Ascending aorta (tissue), 2 donors: ENCODE data around the gene STXBP3. TPM values are rescaled to one million over a fixed set of nuclear protein-coding genes. Genes with fewer than 3 reads are reported as not detected.
"Not testable (repeated sequence)": the region's sequence is repeated elsewhere in the genome, so short reads cannot be mapped to it uniquely, and the experiment has no call there.

Experiments used
- DNase-seq, 2 donors: peaks; one replicate each; pipeline ENCODE4 v3.0.0-alpha.2; 2019; ENCODE audit warnings: low spot score in 2 of 2
- H3K27ac ChIP-seq, 2 donors: fragments of 200-600 bp; sonication (generic); one replicate each; pipeline ENCODE4 v1.5.1; 2016 to 2017; ENCODE audit warnings: mild to moderate bottlenecking in 1 of 2
- H3K27me3 ChIP-seq: fragments of 200-600 bp; sonication (generic); one replicate; pipeline ENCODE4 v1.5.1; 2017
- H3K36me3 ChIP-seq, 2 donors: fragments of 200-600 bp; sonication (generic); one replicate each; pipeline ENCODE4 v1.5.1; 2016
- H3K4me1 ChIP-seq, 2 donors: fragments of 200-600 bp; sonication (generic); one replicate each; pipeline ENCODE4 v1.5.1; 2016 to 2017; ENCODE audit warnings: mild to moderate bottlenecking in 1 of 2
- H3K4me3 ChIP-seq, 2 donors: fragments of 200-600 bp; sonication (generic); one replicate each; pipeline ENCODE4 v1.5.1; 2016 to 2017; ENCODE audit warnings: mild to moderate bottlenecking in 1 of 2
- H3K9me3 ChIP-seq, 2 donors: fragments of 200-600 bp; sonication (generic); one replicate each; pipeline ENCODE4 v1.5.1; 2016
- CTCF ChIP-seq, 3 experiments: fragments of 200-600 bp in 2 of 3; fragments of 450-650 bp in 1 of 3; sonication (generic) in 2 of 3; IDR thresholded peaks; one replicate each; pipeline ENCODE4 v1.5.1; 2016 to 2019; ENCODE audit warnings: antibody characterized with exemption in 3 of 3, mild to moderate bottlenecking in 1 of 3, moderate library complexity in 1 of 3
- intact Hi-C: fragments of 100-400 bp; cut with DNase I; formaldehyde crosslinking; loops from one replicate; pipeline ENCODE4 v1.15.1; 2023
- total RNA-seq: library from RNA; depleted of rRNA; stranded (reverse); fragments of >200 nt; gene quantifications from one replicate; pipeline ENCODE4 v1.1.0, GENCODE V29; 2016

The STXBP3 gene, protein sequence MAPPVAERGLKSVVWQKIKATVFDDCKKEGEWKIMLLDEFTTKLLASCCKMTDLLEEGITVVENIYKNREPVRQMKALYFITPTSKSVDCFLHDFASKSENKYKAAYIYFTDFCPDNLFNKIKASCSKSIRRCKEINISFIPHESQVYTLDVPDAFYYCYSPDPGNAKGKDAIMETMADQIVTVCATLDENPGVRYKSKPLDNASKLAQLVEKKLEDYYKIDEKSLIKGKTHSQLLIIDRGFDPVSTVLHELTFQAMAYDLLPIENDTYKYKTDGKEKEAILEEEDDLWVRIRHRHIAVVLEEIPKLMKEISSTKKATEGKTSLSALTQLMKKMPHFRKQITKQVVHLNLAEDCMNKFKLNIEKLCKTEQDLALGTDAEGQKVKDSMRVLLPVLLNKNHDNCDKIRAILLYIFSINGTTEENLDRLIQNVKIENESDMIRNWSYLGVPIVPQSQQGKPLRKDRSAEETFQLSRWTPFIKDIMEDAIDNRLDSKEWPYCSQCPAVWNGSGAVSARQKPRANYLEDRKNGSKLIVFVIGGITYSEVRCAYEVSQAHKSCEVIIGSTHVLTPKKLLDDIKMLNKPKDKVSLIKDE
- 13.7 TPM for total RNA-seq

GRCh38 chr1:108746382-108747170 lies at the start of gene STXBP3:
Gene STXBP3, plus strand, starts transcription at chr1:108746674. Its CDS starts 64 bp downstream, at chr1:108746738.
- peak within 1 kb of the TSS; percentile 71 to 89 for H3K4me3 ChIP-seq
- intact Hi-C loops, result loop anchor here (1.0 to 10.0 kb wide), 8 partner anchors 54 to 216 kb away; partner anchors contain the start of genes CLCC1, EEIG2, HENMT1 and PRPF38B
- TF ChIP-seq CTCF (IDR thresholded peaks at IDR 0.05), result peak; percentile 84 to 97 (median 94)
- H3K36me3 ChIP-seq, result no peaks in the 10 kb centered on the region
- DNase-seq, result peak; percentile 92 to 99
- peak within 1 kb of the TSS; percentile 96 to 97 for H3K27ac ChIP-seq
- H3K4me1 ChIP-seq, result peaks cover 0 to 8% of the 10 kb centered on the region in 2 donors
- no peaks in the 10 kb centered on the region for H3K27me3 ChIP-seq
- H3K9me3 ChIP-seq, result no peaks in the 10 kb centered on the region

GRCh38 chr1:108699375-108700332 lies 46.8 kb upstream of the STXBP3 start:
- intact Hi-C loops, result no loop called here
- H3K27ac ChIP-seq, result no peak overlapping the region

GRCh38 chr1:108701176-108701849 lies 45.2 kb upstream of the STXBP3 start:
- intact Hi-C loops, result no loop called here
- H3K36me3 ChIP-seq, result peaks cover 35 to 54% of the 10 kb centered on the region in 2 donors

More at GRCh38 chr1:108699375-108700332, 46.8 kb upstream of the STXBP3 start:
- TF ChIP-seq CTCF (IDR thresholded peaks at IDR 0.05), result no peak
- DNase-seq, result no peak
- H3K4me3 ChIP-seq, result no peak overlapping the region
- no peaks in the 10 kb centered on the region for H3K9me3 ChIP-seq
- H3K27me3 ChIP-seq, result no peaks in the 10 kb centered on the region
- peaks cover 40 to 62% of the 10 kb centered on the region in 2 donors for H3K36me3 ChIP-seq
- H3K4me1 ChIP-seq, result peaks cover 0 to 6% of the 10 kb centered on the region in 2 donors

DNA sequence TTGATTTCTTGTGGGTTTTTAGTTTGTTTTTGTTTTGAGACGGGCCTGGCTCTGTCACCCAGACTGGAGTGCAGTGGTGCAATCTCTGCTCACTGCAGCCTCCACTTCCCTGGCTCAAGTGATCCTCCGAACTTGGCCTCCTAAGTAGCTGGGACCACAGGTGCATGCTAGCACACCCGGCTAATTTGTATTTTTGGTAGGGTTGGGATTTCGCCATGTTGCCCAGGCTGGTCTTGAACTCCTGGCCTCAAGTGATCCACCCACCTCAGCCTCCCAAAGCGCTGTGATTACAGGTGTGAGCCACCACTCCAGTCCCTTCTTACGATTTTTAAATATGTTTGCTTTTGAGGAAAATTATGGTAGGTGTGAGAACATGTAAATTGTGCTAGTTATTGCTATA lies 44.4 kb upstream of the STXBP3 start:
- H3K4me3 ChIP-seq, DNase-seq, H3K27ac ChIP-seq, intact Hi-C loops, H3K9me3 ChIP-seq, H3K27me3 ChIP-seq, H3K4me1 ChIP-seq: not testable (repeated sequence)
- H3K36me3 ChIP-seq, result peaks cover 27 to 46% of the 10 kb centered on the region in 2 donors

More at GRCh38 chr1:108701176-108701849, 45.2 kb upstream of the STXBP3 start:
- no peaks in the 10 kb centered on the region for H3K27me3 ChIP-seq
- no peak for DNase-seq
- TF ChIP-seq CTCF (IDR thresholded peaks at IDR 0.05), result no peak
- peaks cover 0 to 6% of the 10 kb centered on the region in 2 donors for H3K4me1 ChIP-seq
- no peak overlapping the region for H3K27ac ChIP-seq
- H3K9me3 ChIP-seq, result no peaks in the 10 kb centered on the region
- H3K4me3 ChIP-seq, result no peak overlapping the region

- intact Hi-C loops, result no loop called here
- Histone ChIP-seq H3K27ac (peak overlapping the region in 1 of 2 donors; percentile 21), H3K27me3 (no peaks in the 10 kb centered on the region), H3K9me3 (no peaks in the 10 kb centered on the region), H3K4me1 (peaks cover 0 to 6% of the 10 kb centered on the region in 2 donors), H3K36me3 (peaks cover 11 to 28% of the 10 kb centered on the region in 2 donors), H3K4me3 (no peak overlapping the region)
- no peak for DNase-seq
- no peak for TF ChIP-seq CTCF (IDR thresholded peaks at IDR 0.05)
These were observed 42.5 kb upstream of the STXBP3 start for GRCh38 chr1:108703939-108704338.
